Trophoblast cell (in vitro differentiated cells and primary cell): ENCODE results near the gene KCNH2.

Experiments used
- DNase-seq, 2 donors: peaks; one replicate each; pipeline ENCODE4 v3.0.0-alpha.2; 2016
- H2AFZ ChIP-seq: 2 replicates; pipeline ENCODE4 v1.6.1; 2013; ENCODE audit warnings: low read length, moderate library complexity, mild to moderate bottlenecking; ENCODE audit not compliant: insufficient read depth, poor library complexity
- H2AK5ac ChIP-seq: 2 replicates; pipeline ENCODE4 v1.6.1; 2013; ENCODE audit warnings: mild to moderate bottlenecking, low read length
- H2BK120ac ChIP-seq: 2 replicates; pipeline ENCODE4 v1.6.1; 2013; ENCODE audit warnings: low read length, mild to moderate bottlenecking, moderate library complexity; ENCODE audit not compliant: insufficient read depth, poor library complexity
- H2BK12ac ChIP-seq: 2 replicates; pipeline ENCODE4 v1.6.1; 2013; ENCODE audit warnings: mild to moderate bottlenecking, low read length, moderate library complexity
- H2BK5ac ChIP-seq: 2 replicates; pipeline ENCODE4 v1.6.1; 2013; ENCODE audit warnings: low read length, low read depth, moderate library complexity, mild to moderate bottlenecking; ENCODE audit not compliant: poor library complexity
- H3K14ac ChIP-seq: 2 replicates; pipeline ENCODE4 v1.6.1; 2013; ENCODE audit warnings: mild to moderate bottlenecking, low read length
- H3K18ac ChIP-seq: 2 replicates; pipeline ENCODE4 v1.6.1; 2013; ENCODE audit warnings: mild to moderate bottlenecking, low read length
- H3K23ac ChIP-seq: 2 replicates; pipeline ENCODE4 v1.6.1; 2013; ENCODE audit warnings: low read length
- H3K27ac ChIP-seq: 2 replicates; pipeline ENCODE4 v1.5.1; 2013; ENCODE audit warnings: low read depth, mild to moderate bottlenecking, inconsistent platforms, low read length, moderate library complexity
- H3K27me3 ChIP-seq: 2 replicates; pipeline ENCODE4 v1.6.1; 2013; ENCODE audit warnings: inconsistent platforms, mild to moderate bottlenecking, low read length, moderate library complexity; ENCODE audit not compliant: insufficient read depth
- H3K36me3 ChIP-seq, 2 experiments: 1 replicate in 1 of 2; 2 replicates in 1 of 2; pipeline ENCODE4 v1.6.1; 2013; ENCODE audit warnings: low read length in 2 of 2, mild to moderate bottlenecking in 2 of 2, moderate library complexity in 1 of 2; ENCODE audit not compliant: insufficient read depth in 2 of 2, control insufficient read depth in 1 of 2
- H3K4ac ChIP-seq: 2 replicates; pipeline ENCODE4 v1.6.1; 2013; ENCODE audit warnings: low read depth, mild to moderate bottlenecking, low read length, moderate library complexity
- H3K4me1 ChIP-seq, 2 experiments: 1 replicate in 1 of 2; 2 replicates in 1 of 2; pipeline ENCODE4 v1.6.1; 2013; ENCODE audit warnings: low read length in 2 of 2, mild to moderate bottlenecking in 2 of 2, moderate library complexity in 1 of 2; ENCODE audit not compliant: insufficient read depth in 2 of 2, control insufficient read depth in 1 of 2
- H3K4me2 ChIP-seq: 2 replicates; pipeline ENCODE4 v1.6.1; 2013; ENCODE audit warnings: inconsistent platforms, mild to moderate bottlenecking, low read length, moderate library complexity
- H3K4me3 ChIP-seq: 2 replicates; pipeline ENCODE4 v1.5.1; 2013; ENCODE audit warnings: mild to moderate bottlenecking, low read depth, low read length, inconsistent platforms
- H3K79me1 ChIP-seq: one replicate; pipeline ENCODE4 v1.6.1; 2013; ENCODE audit warnings: low read length
- H3K79me2 ChIP-seq: 2 replicates; pipeline ENCODE4 v1.6.1; 2013; ENCODE audit warnings: low read length, mild to moderate bottlenecking; ENCODE audit not compliant: control insufficient read depth, insufficient read depth, poor library complexity
- H3K9ac ChIP-seq: 2 replicates; pipeline ENCODE4 v1.6.1; 2013; ENCODE audit warnings: mild to moderate bottlenecking, low read length
- H3K9me3 ChIP-seq: 2 replicates; pipeline ENCODE4 v1.6.1; 2013; ENCODE audit warnings: low read depth, mild to moderate bottlenecking, control low read depth, inconsistent platforms, low read length; ENCODE audit not compliant: insufficient read depth
- H4K12ac ChIP-seq: 2 replicates; pipeline ENCODE4 v1.6.1; 2013; ENCODE audit warnings: low read depth, mild to moderate bottlenecking, low read length, moderate library complexity
- H4K8ac ChIP-seq: 2 replicates; pipeline ENCODE4 v1.6.1; 2013; ENCODE audit warnings: low read depth, mild to moderate bottlenecking, low read length, moderate library complexity
- H4K91ac ChIP-seq: one replicate; pipeline ENCODE4 v1.6.1; 2013; ENCODE audit warnings: low read depth, mild to moderate bottlenecking, low read length, moderate library complexity
- WGBS: extraction: QIAGEN DNeasy Blood & Tissue Kit; methylation state at CpG from one replicate; pipeline ENCODE4 v1.1.7; 2013; ENCODE audit warnings: missing lambda C conversion rate; ENCODE audit not compliant: insufficient read length, insufficient coverage; ENCODE audit errors: extremely low coverage; 5-methylcytosine and 5-hydroxymethylcytosine counted together

The KCNH2 gene

GRCh38 chr7:150990416-150991186 lies 12.5 kb upstream of the KCNH2 start, which contains the start of gene NOS3:
Gene NOS3, plus strand, starts transcription at chr7:150991017. Its CDS starts 2,787 bp downstream, at chr7:150993804.
- Histone ChIP-seq H3K4ac (no peak within 1 kb of the TSS), H2AK5ac (no peak within 1 kb of the TSS), H4K8ac (no peak within 1 kb of the TSS), H3K36me3 (no peaks in the 10 kb centered on the region), H3K4me2 (no peak within 1 kb of the TSS), H2BK5ac (no peak within 1 kb of the TSS), H3K4me1 (no peaks in the 10 kb centered on the region), H3K18ac (no peak within 1 kb of the TSS), H3K9ac (no peak within 1 kb of the TSS), H3K23ac (no peak within 1 kb of the TSS), H3K4me3 (no peak within 1 kb of the TSS), H2BK12ac (no peak within 1 kb of the TSS), H3K27me3 (no peaks in the 10 kb centered on the region), H3K79me1 (no peaks in the 10 kb centered on the region), H2BK120ac (no peak within 1 kb of the TSS), H2AFZ (no peak within 1 kb of the TSS), H3K14ac (no peak within 1 kb of the TSS), H4K12ac (no peak within 1 kb of the TSS), H4K91ac (no peak within 1 kb of the TSS), H3K79me2 (no peaks in the 10 kb centered on the region), H3K27ac (no peak within 1 kb of the TSS), H3K9me3 (peaks cover 16% of the 10 kb centered on the region)
- DNase-seq, result peak; percentile 55 to 64
- no CpG with 5 or more reads among the region's 12 CpGs for WGBS

- Histone ChIP-seq H2AK5ac (no peak overlapping the region), H3K27me3 (no peaks in the 10 kb centered on the region), H3K79me1 (no peaks in the 10 kb centered on the region), H2BK12ac (no peak overlapping the region), H3K9me3 (peaks cover 16% of the 10 kb centered on the region), H2AFZ (no peak overlapping the region), H3K4me3 (no peak overlapping the region), H3K14ac (no peak overlapping the region), H3K4me2 (no peak overlapping the region), H4K91ac (no peak overlapping the region), H3K27ac (no peak overlapping the region), H2BK120ac (no peak overlapping the region), H2BK5ac (no peak overlapping the region), H3K23ac (no peak overlapping the region), H4K12ac (no peak overlapping the region), H3K4ac (no peak overlapping the region), H3K79me2 (no peaks in the 10 kb centered on the region), H3K18ac (no peak overlapping the region), H3K4me1 (no peaks in the 10 kb centered on the region), H3K36me3 (no peaks in the 10 kb centered on the region), H4K8ac (no peak overlapping the region), H3K9ac (no peak overlapping the region)
- WGBS, result no CpG with 5 or more reads among the region's 7 CpGs
- no peak for DNase-seq
These were observed 11.3 kb upstream of the KCNH2 start for GRCh38 chr7:150989456-150989855.

GRCh38 chr7:150988230-150989226 lies 10.4 kb upstream of the KCNH2 start:
- Histone ChIP-seq H3K27ac (no peak overlapping the region), H3K4ac (no peak overlapping the region), H3K4me3 (no peak overlapping the region), H3K79me1 (no peaks in the 10 kb centered on the region), H3K23ac (no peak overlapping the region), H4K8ac (no peak overlapping the region), H4K12ac (no peak overlapping the region), H4K91ac (no peak overlapping the region), H2AFZ (no peak overlapping the region), H3K79me2 (no peaks in the 10 kb centered on the region), H3K4me1 (no peaks in the 10 kb centered on the region), H2BK120ac (no peak overlapping the region), H3K14ac (no peak overlapping the region), H3K18ac (no peak overlapping the region), H3K27me3 (no peaks in the 10 kb centered on the region), H2AK5ac (no peak overlapping the region), H3K36me3 (no peaks in the 10 kb centered on the region), H3K9ac (no peak overlapping the region), H3K4me2 (peak overlapping the region; percentile 48), H2BK5ac (no peak overlapping the region), H3K9me3 (peaks cover 16% of the 10 kb centered on the region), H2BK12ac (no peak overlapping the region)
- WGBS, result no CpG with 5 or more reads among the region's 31 CpGs
- DNase-seq, result no peak

- Histone ChIP-seq H3K4ac (no peak overlapping the region), H3K9ac (no peak overlapping the region), H2AFZ (no peak overlapping the region), H3K79me1 (no peaks in the 10 kb centered on the region), H3K79me2 (no peaks in the 10 kb centered on the region), H4K12ac (no peak overlapping the region), H3K36me3 (no peaks in the 10 kb centered on the region), H3K23ac (no peak overlapping the region), H2BK120ac (no peak overlapping the region), H3K4me2 (no peak overlapping the region), H3K9me3 (peaks cover 16% of the 10 kb centered on the region), H4K8ac (no peak overlapping the region), H2BK5ac (no peak overlapping the region), H2AK5ac (no peak overlapping the region), H3K27me3 (no peaks in the 10 kb centered on the region), H3K4me3 (no peak overlapping the region), H2BK12ac (no peak overlapping the region), H3K14ac (no peak overlapping the region), H3K18ac (no peak overlapping the region), H4K91ac (no peak overlapping the region), H3K27ac (no peak overlapping the region), H3K4me1 (no peaks in the 10 kb centered on the region)
- no CpG with 5 or more reads among the region's 5 CpGs for WGBS
- no peak for DNase-seq
These were observed 8.4 kb upstream of the KCNH2 start for GRCh38 chr7:150986556-150986955.
